Measurements from ENCODE around the gene GLE1.
A peak's percentile ranks its signal among the peaks of the same experiment; 100 is the strongest.
"Not testable (repeated sequence)": the region's sequence is repeated elsewhere in the genome, so short reads cannot be mapped to it uniquely, and the experiment has no call there.

The GLE1 gene

GRCh38 chr9:128493424-128493823 is 11.1 kb upstream of the GLE1 start:
- H3K36me3 ChIP-seq (ENCODE audit: insufficient read depth, low read length) = peaks cover 57% of the 10 kb centered on the region
- DNase-seq (ENCODE audit: low read depth, low spot score) = no peak
- no peak for TF ChIP-seq POLR2AphosphoS5 (IDR thresholded peaks at IDR 0.05; ENCODE audit: borderline replicate concordance, low read depth, low read length)
- no peak for TF ChIP-seq EZH2 (IDR thresholded peaks at IDR 0.05)
- no peak overlapping the region for H3K9ac ChIP-seq (ENCODE audit: insufficient read length)
- H3K4me3 ChIP-seq = no peak overlapping the region
- H3K27ac ChIP-seq = no peak overlapping the region
- H3K9me3 ChIP-seq (ENCODE audit: low read depth, low read length) = no peaks in the 10 kb centered on the region

- Histone ChIP-seq H3K36me3 (ENCODE audit: insufficient read depth, low read length) (peaks cover 60% of the 10 kb centered on the region), H3K9ac (ENCODE audit: insufficient read length) (no peak overlapping the region), H3K27ac (no peak overlapping the region), H3K9me3 (ENCODE audit: low read depth, low read length) (no peaks in the 10 kb centered on the region), H3K4me3 (no peak overlapping the region)
- no peak for TF ChIP-seq POLR2AphosphoS5 (IDR thresholded peaks at IDR 0.05; ENCODE audit: borderline replicate concordance, low read depth, low read length)
- TF ChIP-seq EZH2 (IDR thresholded peaks at IDR 0.05) = no peak
- no peak for TF ChIP-seq FOXP2 (optimal IDR thresholded peaks at IDR 0.05; ENCODE audit: control extremely low read depth, extremely low read length, insufficient read depth)
- no peak for DNase-seq (ENCODE audit: low read depth, low spot score)
These were observed 10.3 kb upstream of the GLE1 start for GRCh38 chr9:128494108-128494745.

- no peak overlapping the region for H3K4me3 ChIP-seq
- H3K36me3 ChIP-seq (ENCODE audit: insufficient read depth, low read length) = peaks cover 62% of the 10 kb centered on the region
- no peak overlapping the region for H3K27ac ChIP-seq
- no peak for DNase-seq (ENCODE audit: low read depth, low spot score)
- no peaks in the 10 kb centered on the region for H3K9me3 ChIP-seq (ENCODE audit: low read depth, low read length)
- TF ChIP-seq FOXP2 (optimal IDR thresholded peaks at IDR 0.05; ENCODE audit: control extremely low read depth, extremely low read length, insufficient read depth) = no peak
- no peak for TF ChIP-seq POLR2AphosphoS5 (IDR thresholded peaks at IDR 0.05; ENCODE audit: borderline replicate concordance, low read depth, low read length)
- TF ChIP-seq EZH2 (IDR thresholded peaks at IDR 0.05) = no peak
- no peak overlapping the region for H3K9ac ChIP-seq (ENCODE audit: insufficient read length)
These were observed 9.8 kb upstream of the GLE1 start for GRCh38 chr9:128494746-128495129.

- Histone ChIP-seq H3K9ac (ENCODE audit: insufficient read length) (no peak overlapping the region), H3K4me3 (no peak overlapping the region), H3K36me3 (ENCODE audit: insufficient read depth, low read length) (peaks cover 59% of the 10 kb centered on the region), H3K27ac (no peak overlapping the region), H3K9me3 (ENCODE audit: low read depth, low read length) (no peaks in the 10 kb centered on the region)
- TF ChIP-seq FOXP2 (optimal IDR thresholded peaks at IDR 0.05; ENCODE audit: control extremely low read depth, extremely low read length, insufficient read depth) = no peak
- no peak for TF ChIP-seq POLR2AphosphoS5 (IDR thresholded peaks at IDR 0.05; ENCODE audit: borderline replicate concordance, low read depth, low read length)
- no peak for TF ChIP-seq EZH2 (IDR thresholded peaks at IDR 0.05)
- DNase-seq (ENCODE audit: low read depth, low spot score) = no peak
These were observed 9.2 kb upstream of the GLE1 start for GRCh38 chr9:128495296-128495695.

- H3K9ac ChIP-seq (ENCODE audit: insufficient read length) = no peak overlapping the region
- H3K27ac ChIP-seq = no peak overlapping the region
- H3K4me3 ChIP-seq = no peak overlapping the region
- H3K9me3 ChIP-seq (ENCODE audit: low read depth, low read length) = no peaks in the 10 kb centered on the region
- TF ChIP-seq POLR2AphosphoS5 (IDR thresholded peaks at IDR 0.05; ENCODE audit: borderline replicate concordance, low read depth, low read length) (no peak), EZH2 (IDR thresholded peaks at IDR 0.05) (no peak), FOXP2 (optimal IDR thresholded peaks at IDR 0.05; ENCODE audit: control extremely low read depth, extremely low read length, insufficient read depth) (no peak)
- DNase-seq (ENCODE audit: low read depth, low spot score) = no peak
- peaks cover 59% of the 10 kb centered on the region for H3K36me3 ChIP-seq (ENCODE audit: insufficient read depth, low read length)
These were observed 8.6 kb upstream of the GLE1 start for GRCh38 chr9:128495804-128496417.

GRCh38 chr9:128497824-128498610 is 6.5 kb upstream of the GLE1 start:
- no peak for TF ChIP-seq FOXP2 (optimal IDR thresholded peaks at IDR 0.05; ENCODE audit: control extremely low read depth, extremely low read length, insufficient read depth)
- TF ChIP-seq EZH2 (IDR thresholded peaks at IDR 0.05) = no peak
- TF ChIP-seq POLR2AphosphoS5 (IDR thresholded peaks at IDR 0.05; ENCODE audit: borderline replicate concordance, low read depth, low read length) = no peak
- no peak for DNase-seq (ENCODE audit: low read depth, low spot score)
- Histone ChIP-seq H3K9me3 (ENCODE audit: low read depth, low read length) (no peaks in the 10 kb centered on the region), H3K9ac (ENCODE audit: insufficient read length) (no peak overlapping the region), H3K27ac (no peak overlapping the region), H3K36me3 (ENCODE audit: insufficient read depth, low read length) (peaks cover 53% of the 10 kb centered on the region), H3K4me3 (no peak overlapping the region)

- TF ChIP-seq FOXP2 (optimal IDR thresholded peaks at IDR 0.05; ENCODE audit: control extremely low read depth, extremely low read length, insufficient read depth) = no peak
- TF ChIP-seq EZH2 (IDR thresholded peaks at IDR 0.05) = no peak
- no peak for TF ChIP-seq POLR2AphosphoS5 (IDR thresholded peaks at IDR 0.05; ENCODE audit: borderline replicate concordance, low read depth, low read length)
- H3K9me3 ChIP-seq (ENCODE audit: low read depth, low read length) = no peaks in the 10 kb centered on the region
- no peak overlapping the region for H3K27ac ChIP-seq
- H3K36me3 ChIP-seq (ENCODE audit: insufficient read depth, low read length) = peaks cover 48% of the 10 kb centered on the region
- no peak overlapping the region for H3K4me3 ChIP-seq
- no peak overlapping the region for H3K9ac ChIP-seq (ENCODE audit: insufficient read length)
- no peak for DNase-seq (ENCODE audit: low read depth, low spot score)
These were observed 5.6 kb upstream of the GLE1 start for GRCh38 chr9:128498911-128499310.

GRCh38 chr9:128499920-128500319 is 4.6 kb upstream of the GLE1 start:
- peaks cover 38% of the 10 kb centered on the region for H3K36me3 ChIP-seq (ENCODE audit: insufficient read depth, low read length)
- DNase-seq (ENCODE audit: low read depth, low spot score) = no peak
- no peak overlapping the region for H3K9ac ChIP-seq (ENCODE audit: insufficient read length)
- no peak overlapping the region for H3K4me3 ChIP-seq
- no peak for TF ChIP-seq FOXP2 (optimal IDR thresholded peaks at IDR 0.05; ENCODE audit: control extremely low read depth, extremely low read length, insufficient read depth)
- no peak for TF ChIP-seq POLR2AphosphoS5 (IDR thresholded peaks at IDR 0.05; ENCODE audit: borderline replicate concordance, low read depth, low read length)
- TF ChIP-seq EZH2 (IDR thresholded peaks at IDR 0.05) = no peak
- no peaks in the 10 kb centered on the region for H3K9me3 ChIP-seq (ENCODE audit: low read depth, low read length)
- H3K27ac ChIP-seq = peak overlapping the region; percentile 33; the same call in 1 of the 2 replicates

GRCh38 chr9:128503415-128503825 is 1.1 kb upstream of the GLE1 start:
- H3K4me3 ChIP-seq; H3K9ac ChIP-seq (ENCODE audit: insufficient read length); H3K27ac ChIP-seq; DNase-seq (ENCODE audit: low read depth, low spot score); H3K9me3 ChIP-seq (ENCODE audit: low read depth, low read length): not testable (repeated sequence)
- H3K36me3 ChIP-seq (ENCODE audit: insufficient read depth, low read length) = peaks cover 16% of the 10 kb centered on the region

All from SK-N-MC (cell line).